Measurements from ENCODE around the gene NXF1.
A peak's percentile ranks its signal among the peaks of the same experiment; 100 is the strongest.
"Not testable (repeated sequence)": the region's sequence is repeated elsewhere in the genome, so short reads cannot be mapped to it uniquely, and the experiment has no call there.

Gene NXF1

GRCh38 chr11:62842171-62842741 is 37.0 kb upstream of the NXF1 start:
- H3K27ac Mint-ChIP-seq: no peak overlapping the region
- TF ChIP-seq, protein P1, sequence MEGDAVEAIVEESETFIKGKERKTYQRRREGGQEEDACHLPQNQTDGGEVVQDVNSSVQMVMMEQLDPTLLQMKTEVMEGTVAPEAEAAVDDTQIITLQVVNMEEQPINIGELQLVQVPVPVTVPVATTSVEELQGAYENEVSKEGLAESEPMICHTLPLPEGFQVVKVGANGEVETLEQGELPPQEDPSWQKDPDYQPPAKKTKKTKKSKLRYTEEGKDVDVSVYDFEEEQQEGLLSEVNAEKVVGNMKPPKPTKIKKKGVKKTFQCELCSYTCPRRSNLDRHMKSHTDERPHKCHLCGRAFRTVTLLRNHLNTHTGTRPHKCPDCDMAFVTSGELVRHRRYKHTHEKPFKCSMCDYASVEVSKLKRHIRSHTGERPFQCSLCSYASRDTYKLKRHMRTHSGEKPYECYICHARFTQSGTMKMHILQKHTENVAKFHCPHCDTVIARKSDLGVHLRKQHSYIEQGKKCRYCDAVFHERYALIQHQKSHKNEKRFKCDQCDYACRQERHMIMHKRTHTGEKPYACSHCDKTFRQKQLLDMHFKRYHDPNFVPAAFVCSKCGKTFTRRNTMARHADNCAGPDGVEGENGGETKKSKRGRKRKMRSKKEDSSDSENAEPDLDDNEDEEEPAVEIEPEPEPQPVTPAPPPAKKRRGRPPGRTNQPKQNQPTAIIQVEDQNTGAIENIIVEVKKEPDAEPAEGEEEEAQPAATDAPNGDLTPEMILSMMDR (IDR thresholded peaks at IDR 0.05; ENCODE audit: unreplicated experiment in 3 of 3): no peak
- H3K4me3 Mint-ChIP-seq: no peak overlapping the region
- H3K36me3 Mint-ChIP-seq (ENCODE audit: low read depth): peaks cover 4% of the 10 kb centered on the region
- no peaks in the 10 kb centered on the region for H3K27me3 Mint-ChIP-seq (ENCODE audit: low read depth)
- peaks cover 10% of the 10 kb centered on the region for H3K4me1 Mint-ChIP-seq
- no peaks in the 10 kb centered on the region for H3K9me3 Mint-ChIP-seq

GRCh38 chr11:62841361-62842170 is 36.3 kb upstream of the NXF1 start:
- Mint-ChIP-seq H3K36me3 (ENCODE audit: low read depth) (peaks cover 6% of the 10 kb centered on the region), H3K27ac (no peak overlapping the region), H3K9me3 (no peaks in the 10 kb centered on the region), H3K4me3 (no peak overlapping the region), H3K27me3 (ENCODE audit: low read depth) (no peaks in the 10 kb centered on the region), H3K4me1 (peaks cover 10% of the 10 kb centered on the region)
- TF ChIP-seq, protein P1 (IDR thresholded peaks at IDR 0.05; ENCODE audit: unreplicated experiment in 3 of 3): no peak

DNA sequence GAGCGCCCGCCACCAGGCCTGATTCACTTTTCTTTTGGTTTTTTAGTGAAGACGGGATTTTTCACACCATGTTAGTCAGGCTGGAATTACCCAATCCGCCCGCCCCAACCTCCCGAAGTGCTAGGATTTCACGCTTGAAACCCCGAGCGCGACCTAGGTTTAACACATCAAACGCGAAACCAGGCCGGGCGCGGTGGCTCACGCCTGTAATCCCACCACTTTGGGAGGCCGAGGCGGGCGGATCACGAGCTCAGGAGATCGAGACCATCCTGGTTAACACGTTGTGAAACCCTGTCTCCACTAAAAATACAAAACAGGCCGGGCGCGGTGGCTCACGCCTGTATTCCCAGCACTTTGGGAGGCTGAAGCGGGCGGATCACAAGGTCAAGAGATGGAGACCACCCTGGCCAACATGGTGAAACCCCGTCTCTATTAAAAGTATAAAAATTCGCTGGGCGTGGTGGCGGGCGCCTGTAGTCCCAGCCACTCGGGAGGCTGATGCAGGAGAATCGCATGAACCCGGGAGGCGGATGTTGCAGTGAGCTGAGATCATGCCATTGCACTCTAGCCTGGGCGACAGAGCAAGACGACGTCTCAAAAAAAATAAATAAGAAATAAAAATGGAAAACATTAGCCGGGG is 35.6 kb upstream of the NXF1 start:
- not testable (repeated sequence) for H3K36me3 Mint-ChIP-seq (ENCODE audit: low read depth); H3K4me3 Mint-ChIP-seq; H3K9me3 Mint-ChIP-seq; H3K27ac Mint-ChIP-seq; H3K27me3 Mint-ChIP-seq (ENCODE audit: low read depth)
- H3K4me1 Mint-ChIP-seq: peaks cover 10% of the 10 kb centered on the region

GRCh38 chr11:62839050-62839945 is 34.1 kb upstream of the NXF1 start, which contains the start of gene WDR74:
WDR74 (minus strand) TSS chr11:62839590; CDS start chr11:62839570, 20 bp downstream.
- Mint-ChIP-seq H3K4me1 (peaks cover 10% of the 10 kb centered on the region), H3K27ac (no peak within 1 kb of the TSS), H3K36me3 (ENCODE audit: low read depth) (peaks cover 19% of the 10 kb centered on the region), H3K4me3 (no peak within 1 kb of the TSS), H3K27me3 (ENCODE audit: low read depth) (no peaks in the 10 kb centered on the region), H3K9me3 (no peaks in the 10 kb centered on the region)
- TF ChIP-seq, protein P1 (IDR thresholded peaks at IDR 0.05; ENCODE audit: unreplicated experiment in 3 of 3): no peak

DNA sequence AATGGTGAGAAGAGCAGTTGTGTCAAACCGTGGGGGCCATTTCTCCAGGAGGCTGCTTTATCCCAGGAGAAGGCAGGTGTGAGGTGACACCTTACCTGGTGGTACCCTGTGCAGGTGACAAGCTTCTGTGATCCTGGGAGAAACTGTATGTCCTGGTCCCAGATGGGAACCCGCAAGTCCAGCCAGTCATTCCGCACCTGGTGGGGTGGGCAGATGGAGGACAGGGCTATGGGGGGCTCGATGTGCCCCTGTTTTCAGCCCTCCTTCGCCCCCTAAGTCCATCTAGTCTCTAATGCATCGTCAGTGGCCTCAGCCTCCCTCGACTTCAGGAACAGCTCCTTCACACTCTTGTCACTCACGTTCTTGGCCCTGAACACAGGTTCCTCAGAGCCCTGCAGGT is 30.1 kb upstream of the NXF1 start:
- Mint-ChIP-seq H3K9me3 (no peaks in the 10 kb centered on the region), H3K27ac (no peak overlapping the region), H3K4me1 (peaks cover 20% of the 10 kb centered on the region), H3K4me3 (peak overlapping the region; percentile 42 to 84 (median 44)), H3K36me3 (ENCODE audit: low read depth) (peaks cover 28% of the 10 kb centered on the region), H3K27me3 (ENCODE audit: low read depth) (no peaks in the 10 kb centered on the region)
- TF ChIP-seq, protein P1 (IDR thresholded peaks at IDR 0.05; ENCODE audit: unreplicated experiment in 3 of 3): no peak
